Lung (tissue), 12 donors: ENCODE data around the gene CCDC68. TPM values are rescaled to one million over a fixed set of nuclear protein-coding genes. Genes with fewer than 3 reads are reported as not detected.

Source experiments
- ATAC-seq: fragments of 200-7000 bp; cut with Tn5 transposase; one replicate; pipeline ENCODE4 v1.9.1; 2020; ENCODE audit warnings: moderate number of reproducible peaks; ENCODE audit not compliant: insufficient read depth, low FRiP score
- DNase-seq, 3 donors: peaks; one replicate each; pipeline ENCODE4 v3.0.0-alpha.2; 2013 to 2017
- H3K27ac ChIP-seq, 2 donors: one replicate each; pipeline ENCODE4 v1.5.1; 2013; ENCODE audit warnings: mild to moderate bottlenecking in 2 of 2, moderate library complexity in 2 of 2, control low read depth in 1 of 2, inconsistent platforms in 1 of 2, low read depth in 1 of 2, low read length in 1 of 2
- H3K27me3 ChIP-seq, 3 donors: one replicate each; pipeline ENCODE4 v1.5.1; 2013; ENCODE audit warnings: low read length in 2 of 3; ENCODE audit not compliant: control insufficient read depth in 3 of 3, insufficient read depth in 3 of 3
- H3K36me3 ChIP-seq, 4 donors: one replicate each; pipeline ENCODE4 v1.5.1; 2013; ENCODE audit warnings: low read length in 4 of 4, mild to moderate bottlenecking in 1 of 4, moderate library complexity in 1 of 4; ENCODE audit not compliant: control insufficient read depth in 4 of 4, insufficient read depth in 4 of 4
- H3K4me1 ChIP-seq, 5 donors: one replicate each; pipeline ENCODE4 v1.5.1; 2013; ENCODE audit warnings: low read length in 5 of 5, mild to moderate bottlenecking in 2 of 5, moderate library complexity in 1 of 5; ENCODE audit not compliant: control insufficient read depth in 5 of 5, insufficient read depth in 5 of 5
- H3K4me3 ChIP-seq: one replicate; pipeline ENCODE4 v1.5.1; 2013; ENCODE audit warnings: mild to moderate bottlenecking, control low read depth, moderate library complexity
- H3K9ac ChIP-seq, 2 donors: one replicate each; pipeline ENCODE4 v1.5.1; 2013; ENCODE audit warnings: low read length in 2 of 2, control low read depth in 1 of 2; ENCODE audit not compliant: insufficient read depth in 1 of 2
- H3K9me3 ChIP-seq, 4 donors: one replicate each; pipeline ENCODE4 v1.5.1; 2013; ENCODE audit warnings: low read length in 3 of 4, mild to moderate bottlenecking in 1 of 4, moderate library complexity in 1 of 4; ENCODE audit not compliant: control insufficient read depth in 4 of 4, insufficient read depth in 3 of 4
- CTCF ChIP-seq: IDR thresholded peaks from 2 replicates; pipeline ENCODE4 v1.5.1; 2012; ENCODE audit warnings: mild to moderate bottlenecking; ENCODE audit errors: control extremely low read depth, extremely low read depth
- WGBS, 2 donors: extraction: QIAGEN DNeasy Blood & Tissue Kit; methylation state at CpG; one replicate each; pipeline ENCODE4 v1.1.7; 2013; 5-methylcytosine and 5-hydroxymethylcytosine counted together
- polyA plus RNA-seq, 2 donors: library from polyadenylated mRNA; stranded (reverse); fragments of 200-250 nt; gene quantifications; one replicate each; pipeline ENCODE4 v1.2.1, GENCODE V29; 2013
- total RNA-seq, 2 donors: library from RNA; depleted of rRNA in 1 of 2; stranded (reverse); fragments of >200 nt in 1 of 2; gene quantifications; one replicate each; pipeline ENCODE4 v1.2.1, GENCODE V29; 2014 to 2021
- donor health status: control.
- donor health status: control.
- donor health status: Bipolar disorder and iron deficiency.
- donor health status: healthy.
- donor health status: DM: yes; HTN: yes; CAD: no.

The CCDC68 gene
- total and polyA plus RNA-seq, 4 donors: 6.7 to 90.4 (median 10.1) TPM

- H3K9me3 ChIP-seq: peaks cover 0 to 2% (median 0%) of the 10 kb centered on the region in 4 donors
- no peaks in the 10 kb centered on the region for H3K27me3 ChIP-seq
- H3K27ac ChIP-seq: no peak overlapping the region
- 84 to 91% methylated on average over 6 of the region's 6 CpGs for WGBS, 2 donors
- ATAC-seq (no peak), DNase-seq (no peak)
- no peak for TF ChIP-seq CTCF
- no peaks in the 10 kb centered on the region for H3K36me3 ChIP-seq
- no peak overlapping the region for H3K4me3 ChIP-seq
- H3K9ac ChIP-seq: no peak overlapping the region
- H3K4me1 ChIP-seq: no peaks in the 10 kb centered on the region
Observed at GRCh38 chr18:54883816-54884604, 75.3 kb downstream of the CCDC68 start.

- Histone ChIP-seq H3K4me3 (no peak overlapping the region), H3K9ac (no peak overlapping the region), H3K27me3 (no peaks in the 10 kb centered on the region), H3K36me3 (no peaks in the 10 kb centered on the region), H3K4me1 (peaks cover 0 to 3% (median 0%) of the 10 kb centered on the region in 5 donors), H3K9me3 (peaks cover 0 to 2% (median 0%) of the 10 kb centered on the region in 4 donors), H3K27ac (no peak overlapping the region)
- TF ChIP-seq CTCF: no peak
- WGBS, 2 donors: 67 to 80% methylated on average over 4 of the region's 4 CpGs
- ATAC-seq: no peak
- DNase-seq: no peak
Observed at GRCh38 chr18:54882318-54882717, 76.9 kb downstream of the CCDC68 start.

GRCh38 chr18:54881229-54881768 lies 78.0 kb downstream of the CCDC68 start:
- Histone ChIP-seq H3K4me1 (peaks cover 0 to 3% (median 0%) of the 10 kb centered on the region in 5 donors), H3K27ac (no peak overlapping the region), H3K27me3 (no peaks in the 10 kb centered on the region), H3K36me3 (no peaks in the 10 kb centered on the region), H3K4me3 (no peak overlapping the region), H3K9ac (no peak overlapping the region), H3K9me3 (peaks cover 0 to 2% (median 0%) of the 10 kb centered on the region in 4 donors)
- ATAC-seq (no peak), DNase-seq (no peak)
- TF ChIP-seq CTCF: no peak
- WGBS, 2 donors: 84 to 93% methylated on average over 6 of the region's 6 CpGs
